Midbrain (tissue), 1 donor: Measurements from ENCODE around the gene C1R.
"Not testable (repeated sequence)": the region's sequence is repeated elsewhere in the genome, so short reads cannot be mapped to it uniquely, and the experiment has no call there.

Experiments
- DNase-seq: peaks from one replicate; lab custom pipeline; 2025; lab: John Stamatoyannopoulos, UW

The C1R gene

DNA sequence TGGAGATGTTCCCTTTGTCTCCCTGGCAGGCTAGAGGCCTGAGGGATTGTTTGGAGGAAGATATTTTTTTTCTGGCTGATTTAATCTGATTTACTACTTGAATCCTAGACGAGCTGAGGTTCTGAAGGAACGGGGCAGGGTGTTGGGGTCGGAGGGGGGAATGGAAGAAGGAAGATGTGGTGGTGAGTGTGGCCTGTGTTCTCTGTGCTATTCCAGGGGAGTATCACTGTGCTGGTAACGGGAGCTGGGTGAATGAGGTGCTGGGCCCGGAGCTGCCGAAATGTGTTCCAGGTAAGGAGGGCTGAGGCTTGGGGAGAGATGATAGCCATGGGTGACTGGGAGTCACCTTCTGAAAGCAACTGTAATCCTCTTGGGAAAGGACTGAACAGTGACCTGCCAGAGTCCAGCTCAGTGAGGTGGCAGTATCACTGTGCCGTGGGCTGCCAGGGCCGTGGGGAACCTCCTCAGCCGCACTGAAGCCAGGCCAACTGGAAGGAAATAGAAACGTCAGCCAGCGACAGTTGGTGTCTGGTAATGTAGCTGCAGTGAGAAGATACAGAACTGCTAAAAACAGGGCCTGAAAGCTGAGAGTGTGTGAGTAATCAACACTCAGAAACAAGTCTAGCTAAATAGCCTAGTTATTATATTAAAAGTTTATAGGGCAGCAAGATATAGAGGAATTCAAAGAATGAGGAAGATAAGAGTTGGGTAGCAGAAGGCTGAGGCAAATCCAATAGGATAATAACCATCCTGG lies 23.8 kb downstream of the C1R start:
- no peak for DNase-seq

DNA sequence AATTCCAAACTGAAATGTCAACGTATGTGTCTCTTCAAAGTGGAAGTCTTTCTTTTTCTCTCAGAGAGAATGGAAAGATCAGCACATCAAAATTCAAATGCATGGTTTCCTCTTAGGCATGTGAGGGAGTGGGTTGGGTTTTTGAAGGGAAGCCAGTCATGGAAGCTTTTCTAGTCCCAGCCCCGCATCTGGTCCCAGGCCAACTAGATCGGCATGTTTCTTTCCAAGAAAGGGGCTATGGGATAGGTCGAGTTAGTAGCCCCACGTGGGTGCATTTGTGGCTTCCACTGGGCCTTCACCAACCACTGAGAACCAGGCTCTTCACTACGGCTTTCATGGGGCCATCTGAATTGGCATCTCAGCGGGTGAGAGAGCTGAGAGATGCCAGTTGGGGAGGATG lies 25.1 kb downstream of the C1R start:
- no peak for DNase-seq

DNA sequence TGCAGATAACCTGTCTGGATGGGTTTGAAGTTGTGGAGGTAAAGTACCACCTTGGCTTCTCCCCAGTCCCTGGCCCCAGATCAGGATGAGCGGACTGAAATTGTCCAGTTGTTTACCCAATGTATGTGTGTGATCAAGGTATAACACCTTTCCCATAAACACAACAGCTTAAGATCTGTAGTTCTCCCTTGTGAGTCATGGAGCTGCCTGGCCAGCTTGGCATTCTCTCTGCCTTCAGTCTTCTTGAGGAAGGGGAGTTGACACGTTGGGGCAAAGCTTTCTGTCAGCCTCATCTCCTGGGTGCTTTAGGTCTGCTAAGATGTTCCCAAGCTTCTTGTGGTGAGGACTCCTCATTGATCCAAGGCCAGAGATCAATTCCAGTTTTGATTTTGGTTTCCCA lies 25.6 kb downstream of the C1R start:
- no peak for DNase-seq

DNA sequence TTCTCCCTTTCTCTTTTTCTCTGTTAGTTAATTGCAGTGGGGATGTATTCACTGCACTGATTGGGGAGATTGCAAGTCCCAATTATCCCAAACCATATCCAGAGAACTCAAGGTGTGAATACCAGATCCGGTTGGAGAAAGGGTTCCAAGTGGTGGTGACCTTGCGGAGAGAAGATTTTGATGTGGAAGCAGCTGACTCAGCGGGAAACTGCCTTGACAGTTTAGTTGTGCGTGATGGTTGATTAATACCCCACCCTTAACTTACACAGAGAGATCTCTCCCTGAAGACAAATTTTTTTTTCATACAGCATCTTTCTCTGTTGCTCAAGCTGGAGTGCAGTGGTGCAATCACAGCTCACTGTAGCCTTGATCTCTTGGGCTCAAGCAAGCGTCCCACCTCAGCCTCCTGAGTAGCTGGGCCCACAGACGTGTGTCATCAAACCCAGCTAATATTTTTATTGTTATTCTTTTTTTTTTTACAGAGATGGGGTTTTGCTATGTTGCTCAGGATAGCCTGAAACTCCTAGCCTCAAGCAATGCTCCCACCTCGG lies 27.1 kb downstream of the C1R start:
- DNase-seq = no peak

DNA sequence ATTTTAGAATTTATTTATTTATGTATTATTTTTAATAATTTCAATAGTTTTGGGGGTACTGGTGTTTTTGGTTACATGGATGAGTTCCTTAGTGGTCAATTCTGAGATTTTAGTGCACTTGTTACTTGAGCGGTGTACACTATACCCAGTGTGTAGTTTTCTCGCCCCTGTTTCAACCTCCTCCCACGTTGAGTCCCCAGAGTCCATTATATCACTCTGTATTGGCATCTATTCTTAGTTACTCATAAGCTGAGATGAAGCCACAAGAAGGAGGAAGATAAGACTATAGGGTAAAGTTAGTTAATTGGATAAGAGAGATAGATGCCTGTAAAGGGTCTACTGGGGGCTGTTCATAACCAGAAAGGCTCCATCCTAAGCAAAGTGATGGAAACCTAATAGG lies 27.7 kb downstream of the C1R start:
- no peak for DNase-seq

DNA sequence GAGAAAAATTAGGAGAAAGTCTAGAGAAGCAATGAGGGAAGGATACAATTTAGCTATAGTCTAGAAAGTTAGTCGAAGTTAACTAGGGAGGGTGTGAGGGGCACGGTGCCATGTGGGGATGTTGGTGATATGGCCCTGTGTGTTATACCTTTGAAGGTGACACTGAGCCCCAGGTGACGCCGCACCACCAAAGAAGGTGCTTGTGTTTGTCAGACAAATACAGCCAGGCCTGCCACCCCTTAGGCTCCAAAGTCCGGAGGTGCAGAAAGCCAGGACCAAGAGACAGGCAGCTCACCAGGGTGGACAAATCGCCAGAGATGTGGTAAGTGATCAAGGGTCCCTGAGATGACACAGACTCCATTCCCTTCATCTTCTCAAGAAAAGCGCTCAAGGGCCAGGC lies 30.6 kb downstream of the C1R start:
- no peak for DNase-seq

DNA sequence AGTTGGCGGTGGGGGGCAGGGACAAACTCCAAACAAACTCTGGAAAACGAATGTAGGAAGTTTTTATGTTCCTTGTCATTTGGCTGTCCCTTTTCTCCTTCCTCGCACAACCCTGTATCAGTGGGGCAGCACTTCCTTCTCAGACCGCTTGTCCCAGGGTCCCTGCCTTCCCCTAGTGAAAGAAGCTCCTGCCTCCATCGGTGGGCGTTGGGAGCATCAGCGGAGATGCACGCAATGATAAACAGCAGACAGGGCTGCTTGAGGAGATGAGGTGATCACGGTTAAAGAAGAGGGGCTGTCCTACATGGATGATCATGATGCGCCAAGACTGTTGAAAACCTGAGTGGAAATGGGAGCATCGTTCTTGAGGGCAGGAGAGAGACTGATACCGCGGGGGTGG lies 31.1 kb downstream of the C1R start:
- no peak for DNase-seq

DNA sequence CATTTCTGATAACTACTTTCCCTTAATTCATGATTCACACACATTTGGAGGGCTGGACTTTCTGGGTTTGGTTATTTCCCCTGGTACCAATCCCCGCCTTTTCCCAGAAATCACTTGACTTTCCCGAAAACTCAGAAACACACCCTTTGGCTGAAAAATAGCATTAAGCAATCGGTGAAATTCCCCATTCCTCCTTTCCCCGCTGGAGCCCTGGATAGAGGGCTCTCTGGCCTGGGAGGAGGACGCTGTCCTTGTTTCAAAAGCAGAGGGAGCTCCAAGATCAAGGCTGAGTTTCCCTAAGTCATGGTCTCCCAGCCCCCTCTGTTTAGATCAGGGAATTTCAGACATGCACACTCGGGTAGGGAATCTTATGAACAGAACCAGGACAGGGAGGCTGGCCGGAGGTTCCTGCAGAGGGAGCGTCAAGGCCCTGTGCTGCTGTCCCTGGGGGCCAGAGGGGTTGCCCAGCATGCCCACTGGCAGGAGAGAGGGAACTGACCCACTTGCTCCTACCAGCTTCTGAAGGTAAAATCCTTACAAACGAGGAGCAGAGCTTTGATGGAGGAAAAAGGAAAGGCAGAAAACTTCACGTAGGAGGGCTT lies 31.8 kb downstream of the C1R start, which contains the start of gene C1S:
TSS of gene C1S (plus strand) at position 366 of the 602 bp plus-strand sequence. CDS start 1,195 bp downstream, outside the sequence.
- peak; percentile 62 for DNase-seq

DNA sequence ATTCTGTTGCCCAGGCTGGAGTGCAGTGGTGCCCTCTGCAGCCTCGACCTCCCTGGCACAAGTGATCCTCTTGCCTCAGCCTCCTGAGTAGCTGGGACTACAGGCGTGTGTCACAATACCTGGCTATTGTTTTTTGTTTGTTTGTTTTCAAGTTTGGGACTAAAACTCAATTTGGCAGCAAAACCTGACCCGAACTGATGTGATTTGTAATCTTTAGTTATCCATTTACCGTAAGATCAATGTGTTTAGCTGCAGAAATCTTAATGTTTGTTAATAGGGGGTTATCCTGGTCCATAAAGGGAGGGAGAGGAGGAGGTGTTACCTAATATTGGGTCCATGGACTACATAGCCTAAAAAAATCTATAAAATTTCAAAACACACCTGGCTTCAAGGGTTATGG lies 32.5 kb downstream of the C1R start:
- DNase-seq = no peak

DNA sequence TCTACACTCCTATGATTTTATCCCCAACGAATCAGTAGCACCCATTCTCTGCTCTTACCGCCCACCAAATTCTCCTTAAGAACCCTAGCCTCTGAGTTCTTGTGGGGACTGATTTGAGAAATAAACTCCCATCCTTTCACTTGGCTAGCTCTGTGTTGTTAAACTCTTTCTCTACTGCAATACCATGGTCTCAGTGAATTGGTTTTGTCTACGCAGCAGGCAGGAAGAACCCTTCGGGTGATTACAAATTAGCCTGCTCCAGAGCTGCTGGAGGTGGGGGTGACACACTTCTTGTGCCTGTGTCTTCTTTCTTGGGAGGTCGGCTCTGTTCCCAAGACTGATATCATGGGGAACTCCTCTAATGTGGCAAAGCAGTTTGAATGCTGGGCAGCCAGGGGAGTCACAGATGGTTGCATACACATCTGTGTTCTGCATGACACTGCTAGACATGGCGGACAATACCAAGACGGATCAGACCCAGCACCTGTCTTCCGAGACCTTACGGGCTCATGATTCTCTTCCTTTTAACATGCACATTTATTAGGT lies 33.3 kb downstream of the C1R start:
- no peak for DNase-seq

DNA sequence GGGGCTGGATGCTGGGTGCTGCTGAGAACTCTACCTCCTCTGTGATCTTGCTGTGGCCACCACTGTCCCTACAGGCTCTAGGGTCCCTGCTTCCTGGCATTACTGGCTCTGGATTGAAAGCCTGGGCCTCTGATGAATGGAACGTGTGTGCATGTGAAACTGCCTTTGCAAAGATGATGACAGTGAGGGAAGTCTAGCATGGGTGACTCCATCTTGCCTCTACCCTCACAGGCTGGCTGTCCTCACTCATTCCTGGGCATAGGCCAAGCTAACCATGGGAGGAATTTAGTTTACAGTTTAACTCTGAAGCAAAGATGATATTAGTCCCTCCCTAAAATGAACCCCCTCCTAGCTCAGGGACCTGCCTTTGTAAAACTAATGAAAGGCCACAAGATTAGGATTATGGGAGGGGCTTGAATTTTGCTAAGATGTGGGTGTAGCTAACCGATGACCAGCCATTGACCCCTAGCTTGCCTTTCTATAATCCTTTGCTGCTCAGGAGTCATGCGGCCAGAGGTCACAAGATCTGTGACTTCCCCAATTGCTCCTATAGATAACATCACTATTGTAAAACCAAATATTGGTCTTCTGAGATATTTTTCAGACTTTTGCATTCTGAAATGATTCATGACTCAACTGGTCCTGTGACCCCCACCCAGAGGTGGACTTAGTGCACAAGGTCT lies 33.9 kb downstream of the C1R start:
- DNase-seq = no peak

DNA sequence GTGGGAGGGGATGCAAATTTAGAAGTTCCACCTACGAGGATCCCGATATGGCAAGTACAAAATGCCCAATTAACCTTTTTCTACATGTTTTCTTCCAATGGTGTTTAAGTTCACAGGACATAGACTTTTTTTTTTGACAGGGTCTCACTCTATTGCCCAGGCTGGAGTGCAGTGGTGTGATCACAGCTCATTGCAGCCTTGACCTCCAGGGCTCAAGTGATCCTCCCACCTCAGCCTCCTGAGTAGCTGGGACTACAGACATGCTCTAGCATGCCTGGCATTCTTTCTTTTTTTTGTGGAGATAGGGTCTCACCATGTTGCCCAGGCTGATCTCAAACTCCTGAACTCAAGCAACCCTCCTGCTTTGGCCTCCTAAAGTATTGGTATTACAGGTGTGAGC lies 36.5 kb downstream of the C1R start:
- DNase-seq = not testable (repeated sequence)

DNA sequence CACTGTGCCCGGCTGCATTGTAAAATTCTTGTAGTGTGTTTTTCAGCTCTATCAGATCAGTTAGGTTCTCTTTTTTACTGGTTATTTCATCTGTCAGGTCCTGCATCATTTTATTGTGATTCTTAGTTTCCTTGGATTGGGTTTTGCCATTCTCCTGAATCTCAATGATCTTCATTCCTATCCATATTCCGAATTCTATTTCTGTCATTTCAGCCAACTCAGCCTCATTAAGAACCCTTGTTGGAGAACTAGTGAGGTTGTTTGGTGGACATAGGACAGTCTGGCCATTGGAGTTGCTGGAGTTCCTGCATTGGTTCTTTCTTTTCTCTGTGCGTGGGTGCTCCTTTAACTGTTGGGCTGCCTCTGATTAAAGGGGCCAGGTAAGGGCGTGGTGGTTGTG lies 37.3 kb downstream of the C1R start:
- no peak for DNase-seq

DNA sequence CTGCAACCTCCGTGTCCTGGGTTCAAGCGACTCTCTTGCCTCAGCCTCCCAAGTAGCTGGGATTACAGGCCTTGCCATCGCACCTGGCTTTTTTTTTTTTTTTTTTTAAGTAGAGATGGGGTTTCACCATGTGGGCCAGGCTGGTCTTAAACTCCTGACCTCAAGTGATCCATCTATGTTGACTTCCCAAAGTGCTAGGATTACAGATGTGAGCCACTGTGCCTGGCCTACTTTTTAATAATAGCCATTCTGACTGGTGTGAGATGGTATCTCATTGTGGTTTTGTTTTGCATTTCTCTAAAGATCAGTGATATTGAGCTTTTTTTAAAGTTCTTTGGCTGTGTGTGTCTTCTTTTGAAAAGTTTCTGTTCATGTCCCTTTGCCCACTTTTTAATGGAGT lies 42.3 kb downstream of the C1R start:
- not testable (repeated sequence) for DNase-seq

DNA sequence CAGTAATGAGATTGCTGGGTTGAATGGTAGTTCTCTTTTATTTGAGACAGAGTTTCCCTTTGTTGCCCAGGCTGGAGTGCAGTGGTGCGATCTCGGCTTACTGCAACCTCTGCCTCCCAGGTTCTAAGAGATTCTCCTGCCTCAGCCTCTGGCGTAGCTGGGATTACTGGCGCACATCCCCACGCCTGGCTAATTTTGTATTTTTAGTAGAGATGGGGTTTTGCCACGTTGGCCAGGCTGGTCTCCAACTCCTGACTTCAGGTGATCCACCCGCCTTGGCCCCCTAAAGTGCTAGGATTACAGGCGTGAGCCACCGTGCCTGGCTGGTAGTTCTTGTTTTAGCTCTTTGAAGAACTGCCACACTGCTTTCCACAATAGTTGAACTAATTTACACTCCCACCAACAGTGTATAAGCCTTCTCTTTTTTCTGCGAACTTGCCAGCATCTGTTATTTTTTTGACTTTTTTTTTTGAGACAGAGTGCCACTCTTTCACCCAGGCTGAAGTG lies 42.7 kb downstream of the C1R start:
- DNase-seq = not testable (repeated sequence)

DNA sequence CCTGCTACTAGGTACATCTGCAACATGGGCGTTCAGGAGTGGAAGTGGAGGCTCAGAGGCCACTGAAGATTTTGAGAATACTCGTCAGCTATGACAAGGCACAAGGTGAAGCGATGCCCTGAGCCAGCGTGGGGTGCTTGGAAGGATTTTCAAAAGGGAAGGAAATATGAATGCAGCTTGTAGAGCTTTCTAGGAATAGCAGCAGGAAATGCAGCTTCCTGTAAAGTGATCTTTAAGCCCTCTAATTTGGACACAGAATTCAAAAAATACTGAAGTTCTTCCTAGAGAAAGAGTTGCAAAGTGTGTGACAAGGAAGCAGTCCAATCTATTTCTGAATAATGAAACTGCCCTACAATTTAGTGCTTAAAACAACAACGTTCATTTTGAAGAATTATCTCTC lies 44.9 kb downstream of the C1R start:
- no peak for DNase-seq

DNA sequence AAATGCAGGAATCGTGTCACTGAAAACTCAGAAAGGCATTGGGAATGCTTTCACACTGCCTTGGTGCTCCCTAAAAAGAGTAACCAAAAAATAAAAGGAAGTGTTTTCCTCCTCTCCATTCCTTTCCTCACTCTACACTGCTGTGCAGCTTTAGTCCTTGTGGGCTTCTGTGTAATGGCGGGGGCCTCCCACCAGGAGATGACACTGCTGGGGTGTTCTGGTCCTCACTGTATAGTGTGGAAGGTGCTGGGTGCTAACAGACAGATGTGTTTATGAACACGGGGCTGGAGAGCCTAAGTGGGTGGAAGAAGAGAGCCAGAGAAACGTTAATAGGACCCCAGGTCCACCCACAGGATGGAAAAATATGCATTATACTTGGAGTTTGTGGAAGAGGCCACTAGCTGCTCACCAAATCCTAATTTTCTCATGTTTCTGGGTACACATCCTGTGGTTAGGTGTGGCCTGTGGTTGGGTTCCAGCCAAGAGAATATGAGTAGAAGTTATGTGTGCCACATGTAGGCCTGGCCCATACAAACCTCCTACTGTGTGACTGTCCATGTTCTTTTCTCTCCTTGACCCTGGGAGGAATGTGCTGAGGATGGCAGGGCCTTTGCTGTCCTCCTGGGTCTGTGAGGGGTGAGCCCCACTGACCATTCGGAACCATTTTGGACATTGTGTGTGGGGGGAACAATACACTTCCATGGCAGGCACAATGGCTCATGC lies 45.7 kb downstream of the C1R start:
- DNase-seq = no peak

DNA sequence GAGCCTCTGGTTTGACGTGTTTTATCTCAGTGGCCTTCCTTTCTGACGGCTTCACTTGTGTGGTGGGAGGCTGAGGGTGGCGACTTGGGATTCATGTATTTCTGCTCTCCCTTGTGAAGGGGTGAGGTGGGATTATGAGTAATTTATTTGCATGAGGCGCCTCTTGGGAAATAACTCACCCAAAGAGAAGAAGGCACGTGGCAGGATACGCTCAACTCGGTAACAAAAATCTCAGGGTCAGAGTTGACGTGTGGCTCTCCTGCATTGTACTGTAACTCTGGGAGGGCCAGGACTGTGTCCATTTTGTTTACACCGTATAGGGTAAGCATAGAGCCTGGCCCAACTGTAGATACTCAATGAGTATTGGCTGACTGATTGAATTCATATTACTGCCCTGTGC lies 46.3 kb downstream of the C1R start:
- no peak for DNase-seq

DNA sequence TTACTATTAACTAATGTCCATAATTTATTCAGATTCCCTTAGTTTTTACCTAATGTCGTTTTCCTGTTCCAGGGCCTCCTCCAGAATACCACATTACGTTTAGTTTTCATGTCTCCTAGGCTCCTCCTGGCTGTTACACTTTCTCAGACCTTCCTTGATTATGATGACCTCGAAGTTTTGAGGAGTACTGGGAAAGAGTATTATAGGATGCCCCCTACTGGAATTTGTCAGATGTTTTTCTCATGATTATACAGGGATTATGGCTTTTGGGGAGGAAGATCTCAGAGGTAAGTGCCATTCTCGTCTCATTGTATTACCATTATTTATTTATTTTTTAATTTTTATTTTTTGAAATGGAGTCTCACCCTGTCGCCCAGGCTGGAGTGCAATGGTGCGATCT lies 49.4 kb downstream of the C1R start:
- DNase-seq = peak; percentile 4

DNA sequence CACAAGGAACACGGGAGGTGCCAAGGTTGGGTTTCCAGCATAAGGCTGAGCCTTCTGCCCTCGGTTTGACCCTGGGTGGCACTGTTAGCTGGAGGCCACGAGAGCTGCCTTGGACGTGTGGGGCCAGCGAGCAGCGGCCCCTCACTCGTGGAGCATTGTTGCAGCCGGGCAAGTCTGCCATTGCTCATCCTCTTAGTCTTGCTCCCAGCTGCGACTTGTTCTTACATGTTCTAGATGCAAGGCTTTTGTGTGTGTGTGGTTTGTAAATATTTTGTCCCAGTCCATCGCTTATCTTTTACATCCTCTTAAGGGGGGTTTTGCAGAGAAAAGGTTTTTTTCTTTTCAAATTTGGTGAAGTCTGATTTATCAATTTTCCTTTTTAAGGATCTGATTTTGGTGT lies 52.8 kb downstream of the C1R start:
- no peak for DNase-seq

DNA sequence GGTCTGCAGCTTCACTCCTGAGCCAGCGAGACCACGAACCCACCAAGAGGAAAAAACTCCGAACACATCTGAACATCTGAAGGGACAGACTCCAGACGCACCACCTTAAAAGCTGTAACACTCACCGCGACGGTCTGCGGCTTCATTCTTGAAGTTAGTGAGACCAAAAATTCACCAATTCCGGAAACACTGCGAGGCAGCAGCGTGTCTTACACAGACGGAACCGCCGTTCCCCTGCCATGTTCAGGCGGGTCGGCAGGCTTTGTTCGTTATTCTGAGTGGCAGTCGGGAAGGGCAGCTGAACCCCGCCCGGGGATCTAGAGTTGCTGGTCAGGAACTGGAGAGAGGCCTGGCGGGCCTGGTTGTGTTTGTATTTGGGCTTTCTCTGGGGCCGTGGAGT lies 53.7 kb downstream of the C1R start:
- DNase-seq = no peak

DNA sequence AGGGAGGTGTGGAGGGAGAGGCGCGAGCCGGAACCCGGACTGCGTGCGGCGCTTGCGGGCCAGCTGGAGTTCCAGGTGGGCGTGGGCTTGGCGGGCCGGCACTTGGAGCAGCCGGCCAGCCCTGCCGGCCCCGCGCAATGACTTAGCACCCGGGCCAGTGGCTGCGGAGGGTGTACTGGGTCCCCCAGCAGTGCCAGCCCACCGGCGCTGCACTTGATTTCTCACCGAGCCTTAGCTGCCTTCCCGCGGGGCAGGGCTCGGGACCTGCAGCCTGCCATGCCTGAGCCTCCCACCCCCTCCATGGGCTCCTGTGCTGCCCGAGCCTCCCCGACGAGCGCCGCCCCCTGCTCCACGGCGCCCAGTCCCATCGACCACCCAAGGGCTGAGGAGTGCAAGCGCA lies 54.8 kb downstream of the C1R start:
- not testable (repeated sequence) for DNase-seq
